NCI-H345 treated with DMSO at 0.1 percent for 48 hours (cell line): ENCODE results near the gene ULBP2.

Experiments
- DNase-seq: peaks from one replicate; lab custom pipeline; 2025; ENCODE audit not compliant: unreplicated experiment; lab: John Stamatoyannopoulos, UW

Gene ULBP2

GRCh38 chr6:149941583-149942460 is at the start of gene ULBP2:
TSS of gene ULBP2 (plus strand) at chr6:149942014. CDS start at chr6:149942073, 59 bp downstream.
- DNase-seq = peak; percentile 82

GRCh38 chr6:149895048-149895590 is 46.7 kb upstream of the ULBP2 start:
- DNase-seq = no peak

- peak; percentile 80 for DNase-seq
These were observed 46.0 kb upstream of the ULBP2 start for GRCh38 chr6:149895833-149896271.

- DNase-seq = no peak
These were observed 45.3 kb upstream of the ULBP2 start for GRCh38 chr6:149896491-149896890.

- DNase-seq = no peak
These were observed 44.7 kb upstream of the ULBP2 start for GRCh38 chr6:149897015-149897697.

GRCh38 chr6:149897855-149898744 is 43.7 kb upstream of the ULBP2 start, which contains the start of gene RAET1E:
TSS of gene RAET1E (minus strand) at chr6:149898113. CDS start at chr6:149890901, 7,212 bp downstream.
- DNase-seq = no peak

GRCh38 chr6:149898966-149899365 is 42.8 kb upstream of the ULBP2 start:
- no peak for DNase-seq

- no peak for DNase-seq
These were observed 42.3 kb upstream of the ULBP2 start for GRCh38 chr6:149899486-149899885.

- DNase-seq = no peak
These were observed 41.7 kb upstream of the ULBP2 start for GRCh38 chr6:149899926-149900619.

GRCh38 chr6:149900620-149901443 is 41.0 kb upstream of the ULBP2 start:
- no peak for DNase-seq

- no peak for DNase-seq
These were observed 40.2 kb upstream of the ULBP2 start for GRCh38 chr6:149901444-149902140.

- DNase-seq = peak; percentile 94
These were observed 37.7 kb upstream of the ULBP2 start for GRCh38 chr6:149903938-149904611.

- DNase-seq = no peak
These were observed 37.0 kb upstream of the ULBP2 start for GRCh38 chr6:149904661-149905370.

- no peak for DNase-seq
These were observed 36.4 kb upstream of the ULBP2 start for GRCh38 chr6:149905371-149905910.

GRCh38 chr6:149905911-149906371 is 35.9 kb upstream of the ULBP2 start:
- DNase-seq = no peak

- no peak for DNase-seq
These were observed 35.4 kb upstream of the ULBP2 start for GRCh38 chr6:149906405-149906804.

- DNase-seq = no peak
These were observed 34.5 kb upstream of the ULBP2 start for GRCh38 chr6:149907317-149907716.
